Astrocyte of the cerebellum (primary cell): Measurements from ENCODE around the gene SEPTIN12.
"Not testable (repeated sequence)": the region's sequence is repeated elsewhere in the genome, so short reads cannot be mapped to it uniquely, and the experiment has no call there.

Experiments
- DNase-seq: peaks from one replicate; pipeline ENCODE4 v3.0.0-alpha.2; 2011; ENCODE audit warnings: low read depth
- H3K4me3 ChIP-seq: 2 replicates; pipeline ENCODE4 v1.5.1; 2011; ENCODE audit warnings: mild to moderate bottlenecking, low read depth, low read length, moderate library complexity
- CTCF ChIP-seq: IDR thresholded peaks from 2 replicates; pipeline ENCODE4 v1.5.1; 2012; ENCODE audit warnings: low read length, low read depth, moderate library complexity, mild to moderate bottlenecking; ENCODE audit errors: missing control alignments
- in situ Hi-C: cut with HindIII; loops from 2 replicates; pipeline ENCODE4 v1.10.0; 2017; ENCODE audit warnings: low sequenced_read_pairs

Gene SEPTIN12

DNA sequence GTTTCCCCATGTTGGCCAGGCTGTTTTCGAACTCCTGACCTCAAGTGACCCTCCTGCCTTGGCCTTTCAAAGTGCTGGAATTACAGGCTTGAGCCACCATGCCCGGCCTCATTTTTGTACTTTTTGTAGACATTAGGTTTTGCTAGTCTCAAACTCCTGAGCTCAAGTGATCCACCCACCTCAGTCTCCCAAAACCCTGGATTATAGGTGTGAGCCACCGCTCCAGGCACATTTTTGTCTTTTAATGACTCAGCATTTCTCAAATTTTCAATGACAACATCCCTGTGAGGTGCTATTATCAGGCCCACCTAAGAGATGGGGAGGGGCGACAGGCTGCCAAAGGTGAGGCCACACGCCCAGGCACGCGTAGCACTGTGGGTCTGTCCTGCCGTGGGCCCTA, 1.1 kb downstream of the SEPTIN12 start:
- no peak overlapping the region for H3K4me3 ChIP-seq
- TF ChIP-seq CTCF: no peak
- DNase-seq: no peak
- in situ Hi-C loops: no loop called here

GRCh38 chr16:4785758-4786433, 2.2 kb downstream of the SEPTIN12 start:
- in situ Hi-C loops: no loop called here
- no peak for TF ChIP-seq CTCF
- no peak for DNase-seq
- H3K4me3 ChIP-seq: no peak overlapping the region

- DNase-seq, H3K4me3 ChIP-seq, in situ Hi-C loops: not testable (repeated sequence)
Observed at GRCh38 chr16:4784444-4784987, 3.6 kb downstream of the SEPTIN12 start.

DNA sequence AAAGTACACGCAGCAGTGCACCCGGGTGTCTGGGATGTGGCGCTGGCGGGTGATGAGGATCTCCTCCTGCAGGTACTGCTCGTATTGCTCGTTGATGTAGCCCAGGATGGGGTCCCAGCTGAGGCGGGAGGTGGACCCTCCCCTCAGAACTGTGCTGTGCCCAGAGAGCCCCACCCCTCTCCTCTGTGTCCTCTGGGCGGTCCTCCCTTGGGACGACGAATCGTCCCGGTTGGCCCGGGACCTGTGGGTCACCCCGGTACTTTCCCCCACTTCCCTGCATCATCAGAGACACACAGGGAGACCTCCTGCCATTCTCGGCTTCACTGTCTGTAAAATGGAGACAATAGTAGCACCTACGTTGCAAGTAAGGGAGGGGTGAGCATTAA, 4.2 kb downstream of the SEPTIN12 start:
- in situ Hi-C loops: no loop called here
- no peak overlapping the region for H3K4me3 ChIP-seq
- no peak for DNase-seq
- TF ChIP-seq CTCF: no peak

GRCh38 chr16:4783251-4783950, 4.7 kb downstream of the SEPTIN12 start:
- H3K4me3 ChIP-seq: no peak overlapping the region
- no peak for TF ChIP-seq CTCF
- in situ Hi-C loops: no loop called here
- DNase-seq: no peak

- no peak for DNase-seq
Observed at GRCh38 chr16:4780235-4780634, 7.9 kb downstream of the SEPTIN12 start.

More at GRCh38 chr16:4780235-4780634, 7.9 kb downstream of the SEPTIN12 start:
- no peak for TF ChIP-seq CTCF
- no peak overlapping the region for H3K4me3 ChIP-seq
- in situ Hi-C loops: no loop called here
